Hematopoietic multipotent progenitor cell treated with erythropoietin and hydrocortisone succinate and interleukin-3 and kit ligand, for 15 days (in vitro differentiated cells): ENCODE data around the gene RPS3.

Experiments
- DNase-seq: peaks from one replicate; pipeline ENCODE4 v3.0.0-alpha.2; 2015; ENCODE audit warnings: low spot score

RPS3 gene

GRCh38 chr11:75435571-75435925, 36.2 kb downstream of the RPS3 start:
- DNase-seq = no peak

GRCh38 chr11:75436806-75437205, 37.5 kb downstream of the RPS3 start:
- no peak for DNase-seq

- DNase-seq = no peak
Measured at GRCh38 chr11:75437966-75438659, 38.8 kb downstream of the RPS3 start.

GRCh38 chr11:75439026-75439425, 39.7 kb downstream of the RPS3 start:
- DNase-seq = no peak

GRCh38 chr11:75439495-75440120, 40.3 kb downstream of the RPS3 start:
- DNase-seq = no peak

GRCh38 chr11:75440960-75441803, 41.9 kb downstream of the RPS3 start:
- no peak for DNase-seq

GRCh38 chr11:75441804-75442132, 42.5 kb downstream of the RPS3 start:
- DNase-seq = no peak

- no peak for DNase-seq
Measured at GRCh38 chr11:75442161-75442885, 43.0 kb downstream of the RPS3 start.

- DNase-seq = no peak
Measured at GRCh38 chr11:75443043-75443442, 43.7 kb downstream of the RPS3 start.

GRCh38 chr11:75445315-75445953, 46.1 kb downstream of the RPS3 start:
- DNase-seq = peak; percentile 80

- DNase-seq = no peak
Measured at GRCh38 chr11:75447415-75447814, 48.1 kb downstream of the RPS3 start.

GRCh38 chr11:75449271-75449670, 50.0 kb downstream of the RPS3 start:
- no peak for DNase-seq

- DNase-seq = no peak
Measured at GRCh38 chr11:75449776-75450175, 50.5 kb downstream of the RPS3 start.

- DNase-seq = no peak
Measured at GRCh38 chr11:75450236-75450635, 50.9 kb downstream of the RPS3 start.

GRCh38 chr11:75450826-75451821, 51.8 kb downstream of the RPS3 start:
- peak; percentile 65 for DNase-seq

GRCh38 chr11:75453916-75454655, 54.8 kb downstream of the RPS3 start:
- DNase-seq = no peak

- DNase-seq = no peak
Measured at GRCh38 chr11:75454987-75455386, 55.7 kb downstream of the RPS3 start.
